HPDE6-E6E7 (cell line): ENCODE data around the gene NCLN.
"Not testable (repeated sequence)": the region's sequence is repeated elsewhere in the genome, so short reads cannot be mapped to it uniquely, and the experiment has no call there.

Experiments
- DNase-seq: peaks from one replicate; pipeline ENCODE4 v3.0.0; 2011; ENCODE audit warnings: missing footprints; ENCODE audit errors: extremely low spot score

The NCLN gene

GRCh38 chr19:3198901-3199700 is 13.4 kb downstream of the NCLN start:
- DNase-seq, result no peak

GRCh38 chr19:3201072-3201700 is 15.5 kb downstream of the NCLN start:
- DNase-seq, result no peak

- no peak for DNase-seq
These were observed 16.2 kb downstream of the NCLN start for GRCh38 chr19:3201911-3202310.

- no peak for DNase-seq
These were observed 16.6 kb downstream of the NCLN start for GRCh38 chr19:3202346-3202745.

- DNase-seq, result not testable (repeated sequence)
These were observed 17.2 kb downstream of the NCLN start for GRCh38 chr19:3202895-3203294.

- no peak for DNase-seq
These were observed 18.3 kb downstream of the NCLN start for GRCh38 chr19:3203805-3204645.

- no peak for DNase-seq
These were observed 19.0 kb downstream of the NCLN start for GRCh38 chr19:3204646-3205275.

GRCh38 chr19:3206216-3206953 is 20.7 kb downstream of the NCLN start:
- DNase-seq, result no peak

GRCh38 chr19:3207461-3208242 is 21.9 kb downstream of the NCLN start:
- no peak for DNase-seq

GRCh38 chr19:3208317-3209207 is 22.8 kb downstream of the NCLN start:
- no peak for DNase-seq

GRCh38 chr19:3210347-3211017 is 24.8 kb downstream of the NCLN start:
- DNase-seq, result peak; percentile 65

- no peak for DNase-seq
These were observed 25.5 kb downstream of the NCLN start for GRCh38 chr19:3211191-3211590.

GRCh38 chr19:3213159-3213558 is 27.4 kb downstream of the NCLN start:
- no peak for DNase-seq

GRCh38 chr19:3216874-3217273 is 31.1 kb downstream of the NCLN start:
- DNase-seq, result no peak

GRCh38 chr19:3220576-3220975 is 34.8 kb downstream of the NCLN start:
- no peak for DNase-seq

GRCh38 chr19:3221576-3221975 is 35.8 kb downstream of the NCLN start:
- DNase-seq, result not testable (repeated sequence)

GRCh38 chr19:3222709-3223108 is 37.0 kb downstream of the NCLN start:
- DNase-seq, result no peak

- peak; percentile 45 for DNase-seq
These were observed 38.8 kb downstream of the NCLN start, which contains the start of gene CELF5 for GRCh38 chr19:3224346-3225168. Gene CELF5, plus strand, starts transcription at chr19:3224661. Its CDS starts 79 bp downstream, at chr19:3224740.
